ENCODE data around the gene PDCL2. TPM values are rescaled to one million over a fixed set of nuclear protein-coding genes. Genes with fewer than 3 reads are reported as not detected.
"Not testable (repeated sequence)": the region's sequence is repeated elsewhere in the genome, so short reads cannot be mapped to it uniquely, and the experiment has no call there.

PDCL2 gene
- total RNA-seq, 1 donor from 2014 or later, result not detected

DNA sequence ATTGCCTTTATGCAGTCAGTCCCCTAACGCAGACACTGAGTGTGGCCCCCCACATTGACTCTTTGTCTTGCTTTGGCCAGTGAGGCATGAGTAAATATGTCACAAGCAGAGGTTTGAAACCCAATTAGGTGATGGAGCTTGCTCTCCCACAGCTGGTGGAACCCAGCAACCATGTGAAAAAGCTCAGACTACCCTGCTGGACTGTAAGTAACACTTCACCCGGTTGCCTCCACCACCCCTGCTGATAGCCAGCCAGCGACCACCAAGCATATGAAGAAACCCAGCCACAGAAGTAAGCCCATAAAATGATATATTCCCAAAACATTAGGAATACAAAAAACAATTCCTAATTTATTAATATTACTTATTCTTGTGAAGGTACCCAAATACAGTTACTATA lies 21.6 kb upstream of the PDCL2 start:
- H3K27me3 Mint-ChIP-seq (ENCODE audit: low read depth), result no peaks in the 10 kb centered on the region
- intact Hi-C loops (cut with micrococcal nuclease), result no loop called here
- H3K4me1 Mint-ChIP-seq (ENCODE audit: low read depth), result peaks cover 6% of the 10 kb centered on the region
- no peaks in the 10 kb centered on the region for H3K36me3 Mint-ChIP-seq (ENCODE audit: low read depth)
- no peak overlapping the region for H3K27ac Mint-ChIP-seq
- no peak for DNase-seq (ENCODE audit: low spot score)
- no peaks in the 10 kb centered on the region for H3K9me3 Mint-ChIP-seq
- H3K4me3 Mint-ChIP-seq (ENCODE audit: low read depth), result no peak overlapping the region

DNA sequence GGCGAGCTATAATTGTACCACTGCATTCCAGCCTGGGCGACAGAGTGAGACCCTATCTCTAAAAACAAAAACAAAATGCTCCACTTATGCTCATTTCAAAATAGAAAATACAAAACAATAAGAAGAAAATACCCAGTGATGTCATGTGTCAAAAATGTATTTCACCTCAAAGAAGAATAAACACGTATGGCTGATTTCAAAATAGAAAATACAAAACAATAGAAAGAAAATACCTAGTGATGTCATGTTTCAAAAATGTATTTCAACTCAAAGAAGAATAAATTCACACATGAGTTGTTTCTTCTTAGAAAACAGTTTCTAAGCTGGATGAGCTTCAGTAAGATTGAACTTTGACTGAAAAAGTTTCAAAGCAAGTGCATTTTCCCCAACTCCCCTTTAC lies 20.3 kb upstream of the PDCL2 start:
- Mint-ChIP-seq H3K4me3 (ENCODE audit: low read depth) (no peak overlapping the region), H3K27ac (no peak overlapping the region), H3K36me3 (ENCODE audit: low read depth) (no peaks in the 10 kb centered on the region), H3K9me3 (no peaks in the 10 kb centered on the region), H3K4me1 (ENCODE audit: low read depth) (peaks cover 4% of the 10 kb centered on the region), H3K27me3 (ENCODE audit: low read depth) (no peaks in the 10 kb centered on the region)
- intact Hi-C loops (cut with micrococcal nuclease), result no loop called here
- no peak for DNase-seq (ENCODE audit: low spot score)

DNA sequence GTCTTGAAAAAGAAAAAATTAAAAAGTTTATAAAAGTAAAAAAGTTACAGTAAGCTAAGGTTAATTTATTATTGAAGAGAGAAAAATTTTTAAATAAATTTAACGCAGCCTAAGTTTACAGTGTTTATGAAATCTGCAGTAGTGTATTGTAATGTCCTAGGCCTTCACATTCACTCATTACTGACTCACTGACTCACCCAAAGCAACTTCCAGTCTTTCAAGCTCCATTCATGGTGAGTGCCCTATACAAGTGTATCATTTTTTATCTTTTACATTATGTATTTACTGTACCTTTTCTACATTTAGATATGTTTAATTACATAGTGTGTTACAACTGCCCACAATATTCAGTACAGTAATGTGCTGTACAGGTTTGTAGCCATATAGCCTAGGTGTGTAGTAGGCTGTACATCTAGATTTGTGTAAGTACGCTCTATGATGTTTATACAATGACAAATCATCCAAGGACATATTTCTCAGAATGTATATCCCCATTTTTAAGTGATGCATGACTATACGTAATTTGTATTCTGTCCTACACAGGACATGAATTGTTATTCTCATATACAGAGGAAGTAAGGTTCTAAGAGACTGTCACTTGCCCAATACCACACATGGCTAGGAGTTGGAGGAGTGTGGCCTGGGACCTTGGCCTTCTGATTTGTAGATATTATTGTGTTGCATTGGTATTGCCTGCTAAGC lies 19.5 kb upstream of the PDCL2 start:
- no peak for DNase-seq (ENCODE audit: low spot score)
- Mint-ChIP-seq H3K4me1 (ENCODE audit: low read depth) (no peaks in the 10 kb centered on the region), H3K27ac (no peak overlapping the region), H3K4me3 (ENCODE audit: low read depth) (no peak overlapping the region), H3K27me3 (ENCODE audit: low read depth) (no peaks in the 10 kb centered on the region), H3K36me3 (ENCODE audit: low read depth) (no peaks in the 10 kb centered on the region), H3K9me3 (no peaks in the 10 kb centered on the region)
- intact Hi-C loops (cut with micrococcal nuclease), result no loop called here

DNA sequence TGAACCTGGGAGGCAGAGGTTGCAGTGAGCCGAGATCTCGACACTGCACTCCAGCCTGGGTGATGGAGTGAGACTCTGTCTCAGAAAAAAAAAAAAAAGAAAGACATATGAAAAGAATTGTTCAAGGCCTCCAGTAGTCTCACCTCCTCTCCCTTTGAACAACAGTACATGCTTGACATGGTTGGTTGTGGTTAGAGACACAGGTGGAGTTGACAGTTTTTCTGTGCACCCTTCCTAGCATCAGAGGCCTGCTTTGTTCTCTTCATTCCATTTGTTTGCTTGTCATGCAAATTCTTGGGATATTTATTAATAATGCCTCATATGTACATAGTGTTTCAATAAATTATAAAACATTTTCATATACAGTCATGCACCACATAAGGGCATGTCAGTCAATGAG lies 18.3 kb upstream of the PDCL2 start:
- intact Hi-C loops (cut with micrococcal nuclease), result no loop called here
- H3K27ac Mint-ChIP-seq, result no peak overlapping the region

DNA sequence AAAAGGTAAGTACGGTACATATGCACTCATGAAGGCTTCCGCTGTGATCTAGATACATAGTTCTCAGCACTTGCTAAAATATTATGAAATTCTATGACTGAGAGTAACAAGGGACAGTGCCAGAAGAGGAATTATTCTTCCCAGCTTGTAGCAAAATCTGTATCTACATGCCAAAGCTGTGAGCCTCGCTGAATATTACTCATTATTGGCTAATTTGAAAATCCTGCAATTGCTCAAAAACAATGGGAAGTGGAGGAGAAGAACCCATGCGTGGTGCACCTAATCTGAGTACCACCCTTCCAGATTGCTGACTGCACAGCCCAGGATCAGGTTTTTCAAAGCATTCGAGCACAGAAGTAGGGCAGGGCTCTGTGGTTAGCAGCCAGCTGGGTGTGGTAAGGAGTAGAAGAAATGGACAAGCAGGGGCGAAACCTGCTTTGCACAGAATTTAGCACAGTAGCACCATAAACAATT lies 17.4 kb upstream of the PDCL2 start:
- Mint-ChIP-seq H3K9me3 (no peaks in the 10 kb centered on the region), H3K27ac (no peak overlapping the region), H3K36me3 (ENCODE audit: low read depth) (no peaks in the 10 kb centered on the region), H3K4me3 (ENCODE audit: low read depth) (no peak overlapping the region), H3K4me1 (ENCODE audit: low read depth) (no peaks in the 10 kb centered on the region), H3K27me3 (ENCODE audit: low read depth) (no peaks in the 10 kb centered on the region)
- no peak for DNase-seq (ENCODE audit: low spot score)
- intact Hi-C loops (cut with micrococcal nuclease), result no loop called here

More for the DNA sequence above, 18.3 kb upstream of the PDCL2 start:
- no peaks in the 10 kb centered on the region for H3K27me3 Mint-ChIP-seq (ENCODE audit: low read depth)
- H3K9me3 Mint-ChIP-seq, result no peaks in the 10 kb centered on the region
- no peak overlapping the region for H3K4me3 Mint-ChIP-seq (ENCODE audit: low read depth)
- DNase-seq (ENCODE audit: low spot score), result no peak
- H3K4me1 Mint-ChIP-seq (ENCODE audit: low read depth), result no peaks in the 10 kb centered on the region
- no peaks in the 10 kb centered on the region for H3K36me3 Mint-ChIP-seq (ENCODE audit: low read depth)

DNA sequence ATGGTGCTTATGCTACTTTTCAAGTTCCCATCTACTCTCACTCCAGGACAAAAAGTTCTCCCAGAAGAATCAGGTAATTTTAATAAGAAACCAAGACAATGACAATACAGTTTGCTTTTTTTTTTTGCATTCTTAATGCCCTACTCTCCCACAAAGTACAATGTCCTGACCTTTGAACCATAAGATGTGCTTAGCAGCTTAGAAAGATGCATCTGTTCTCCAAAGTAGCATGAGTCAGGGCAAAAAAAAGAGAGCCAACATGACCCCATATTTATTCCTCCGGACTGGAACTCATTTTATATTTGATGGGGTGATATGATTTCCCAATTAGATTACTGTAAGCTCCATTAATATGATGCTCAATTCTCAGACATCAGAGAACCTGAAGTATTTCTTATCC lies 16.5 kb upstream of the PDCL2 start:
- no peaks in the 10 kb centered on the region for H3K9me3 Mint-ChIP-seq
- H3K36me3 Mint-ChIP-seq (ENCODE audit: low read depth), result no peaks in the 10 kb centered on the region
- H3K27me3 Mint-ChIP-seq (ENCODE audit: low read depth), result no peaks in the 10 kb centered on the region
- no peak for DNase-seq (ENCODE audit: low spot score)
- no peaks in the 10 kb centered on the region for H3K4me1 Mint-ChIP-seq (ENCODE audit: low read depth)
- intact Hi-C loops (cut with micrococcal nuclease), result no loop called here
- no peak overlapping the region for H3K4me3 Mint-ChIP-seq (ENCODE audit: low read depth)
- no peak overlapping the region for H3K27ac Mint-ChIP-seq

DNA sequence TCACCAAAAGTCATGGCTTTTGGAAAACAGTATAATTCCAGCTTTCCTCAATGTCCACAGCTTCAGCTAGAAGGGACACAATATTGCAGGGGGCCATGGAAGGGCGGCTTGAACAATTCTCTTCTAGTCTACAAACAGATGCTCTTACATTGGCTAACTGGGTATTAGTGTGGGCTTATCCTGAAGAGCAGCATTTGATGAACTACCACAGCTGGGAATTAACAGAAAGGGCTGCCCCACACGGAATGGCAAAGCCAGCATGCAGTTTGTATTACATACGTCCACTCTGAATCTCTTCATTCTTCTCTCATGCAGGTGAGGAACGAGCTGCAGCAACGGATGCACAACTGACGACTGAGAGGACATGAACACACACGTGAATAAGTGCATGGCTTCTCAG lies 13.0 kb upstream of the PDCL2 start:
- no peaks in the 10 kb centered on the region for H3K9me3 Mint-ChIP-seq
- H3K4me1 Mint-ChIP-seq (ENCODE audit: low read depth), result no peaks in the 10 kb centered on the region
- no peak for DNase-seq (ENCODE audit: low spot score)
- H3K27ac Mint-ChIP-seq, result no peak overlapping the region
- H3K27me3 Mint-ChIP-seq (ENCODE audit: low read depth), result peaks cover 2% of the 10 kb centered on the region
- no peak overlapping the region for H3K4me3 Mint-ChIP-seq (ENCODE audit: low read depth)
- intact Hi-C loops (cut with micrococcal nuclease), result no loop called here
- no peaks in the 10 kb centered on the region for H3K36me3 Mint-ChIP-seq (ENCODE audit: low read depth)

DNA sequence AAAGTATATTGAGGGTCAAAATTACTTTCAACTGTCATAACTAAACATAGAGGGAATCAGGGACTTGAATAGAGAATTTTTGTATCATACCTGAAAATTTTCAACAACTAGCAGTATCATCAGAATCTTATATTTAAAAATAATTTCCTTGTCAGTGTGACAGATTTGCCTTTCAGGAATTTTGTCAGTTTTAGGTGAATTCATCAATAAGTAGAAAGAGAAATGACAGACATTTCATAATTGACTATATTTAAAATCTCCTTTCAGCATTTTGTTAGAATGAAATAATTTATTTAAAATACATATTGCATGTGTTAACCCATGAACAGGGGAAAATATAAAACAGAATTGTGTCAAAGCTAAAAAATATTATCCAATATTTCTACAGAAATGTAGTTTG lies 8.6 kb upstream of the PDCL2 start:
- no peaks in the 10 kb centered on the region for H3K36me3 Mint-ChIP-seq (ENCODE audit: low read depth)
- intact Hi-C loops (cut with micrococcal nuclease), result no loop called here
- H3K4me3 Mint-ChIP-seq (ENCODE audit: low read depth), result no peak overlapping the region
- DNase-seq (ENCODE audit: low spot score), result no peak
- H3K9me3 Mint-ChIP-seq, result no peaks in the 10 kb centered on the region
- H3K4me1 Mint-ChIP-seq (ENCODE audit: low read depth), result no peaks in the 10 kb centered on the region
- H3K27me3 Mint-ChIP-seq (ENCODE audit: low read depth), result peaks cover 4% of the 10 kb centered on the region
- no peak overlapping the region for H3K27ac Mint-ChIP-seq

DNA sequence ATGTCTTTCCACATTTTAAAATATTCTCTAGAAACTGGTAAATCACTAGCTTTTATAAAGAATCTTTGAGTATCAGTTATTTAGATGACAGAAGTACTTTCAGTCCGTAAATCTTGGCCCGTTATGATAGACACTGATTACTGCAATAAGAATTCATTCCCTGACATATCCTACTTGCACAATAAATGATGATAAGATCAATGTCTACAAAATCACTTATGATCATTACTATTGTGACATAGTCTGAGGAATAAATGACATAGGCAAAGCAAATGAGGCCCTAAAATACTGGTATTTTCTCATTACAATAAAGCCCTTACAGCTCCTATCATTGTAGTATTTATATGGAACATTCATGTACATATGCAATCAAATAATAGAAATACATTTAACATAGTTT lies 6.6 kb upstream of the PDCL2 start:
- no peaks in the 10 kb centered on the region for H3K4me1 Mint-ChIP-seq (ENCODE audit: low read depth)
- no peak overlapping the region for H3K4me3 Mint-ChIP-seq (ENCODE audit: low read depth)
- H3K36me3 Mint-ChIP-seq (ENCODE audit: low read depth), result no peaks in the 10 kb centered on the region
- no peaks in the 10 kb centered on the region for H3K9me3 Mint-ChIP-seq
- no peak overlapping the region for H3K27ac Mint-ChIP-seq
- peaks cover 8% of the 10 kb centered on the region for H3K27me3 Mint-ChIP-seq (ENCODE audit: low read depth)
- intact Hi-C loops (cut with micrococcal nuclease), result no loop called here
- DNase-seq (ENCODE audit: low spot score), result no peak

DNA sequence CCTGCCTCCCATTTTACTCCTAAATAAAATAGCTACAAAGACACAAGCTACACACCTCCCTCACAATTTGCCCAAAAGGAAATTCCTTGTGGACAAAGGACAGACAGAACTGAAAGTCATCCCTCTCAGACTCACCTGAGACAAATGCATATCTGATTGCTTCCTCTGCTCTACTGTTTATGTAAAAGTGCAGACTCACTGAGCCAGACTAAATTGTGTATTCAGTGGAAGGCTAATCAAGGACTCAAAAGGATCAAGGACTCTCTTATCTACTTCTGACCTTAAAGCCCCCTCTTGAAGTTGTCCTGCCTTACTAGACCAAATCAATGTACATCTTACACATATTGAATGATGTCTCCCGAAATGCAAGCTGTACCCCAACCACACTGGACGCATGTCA lies 3.9 kb downstream of the PDCL2 start:
- Mint-ChIP-seq H3K9me3 (peaks cover 6% of the 10 kb centered on the region), H3K4me3 (ENCODE audit: low read depth) (no peak overlapping the region), H3K27me3 (ENCODE audit: low read depth) (no peaks in the 10 kb centered on the region), H3K27ac (no peak overlapping the region), H3K4me1 (ENCODE audit: low read depth) (no peaks in the 10 kb centered on the region), H3K36me3 (ENCODE audit: low read depth) (no peaks in the 10 kb centered on the region)
- intact Hi-C loops (cut with micrococcal nuclease), result no loop called here
- DNase-seq (ENCODE audit: low spot score), result no peak

DNA sequence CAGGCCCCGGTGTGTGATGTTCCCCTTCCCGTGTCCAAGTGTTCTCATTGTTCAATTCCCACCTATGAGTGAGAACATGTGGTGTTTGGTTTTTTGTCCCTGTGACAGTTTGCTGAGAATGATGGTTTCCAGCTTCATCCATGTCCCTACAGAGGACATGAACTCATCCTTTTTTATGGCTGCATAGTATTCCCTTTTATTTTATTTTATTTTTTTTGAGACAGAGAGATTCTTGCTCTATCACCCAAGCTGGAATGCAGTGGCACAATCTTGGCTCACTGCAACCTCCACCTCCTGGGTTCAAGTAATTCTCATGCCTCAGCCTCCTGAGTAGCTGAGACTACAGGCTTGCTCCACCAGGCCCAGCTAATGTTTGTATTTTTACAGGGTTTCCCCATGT lies 9.3 kb downstream of the PDCL2 start:
- H3K36me3 Mint-ChIP-seq (ENCODE audit: low read depth); H3K27me3 Mint-ChIP-seq (ENCODE audit: low read depth); DNase-seq (ENCODE audit: low spot score); H3K27ac Mint-ChIP-seq; intact Hi-C loops (cut with micrococcal nuclease); H3K4me3 Mint-ChIP-seq (ENCODE audit: low read depth); H3K4me1 Mint-ChIP-seq (ENCODE audit: low read depth): not testable (repeated sequence)
- H3K9me3 Mint-ChIP-seq, result peaks cover 15% of the 10 kb centered on the region

DNA sequence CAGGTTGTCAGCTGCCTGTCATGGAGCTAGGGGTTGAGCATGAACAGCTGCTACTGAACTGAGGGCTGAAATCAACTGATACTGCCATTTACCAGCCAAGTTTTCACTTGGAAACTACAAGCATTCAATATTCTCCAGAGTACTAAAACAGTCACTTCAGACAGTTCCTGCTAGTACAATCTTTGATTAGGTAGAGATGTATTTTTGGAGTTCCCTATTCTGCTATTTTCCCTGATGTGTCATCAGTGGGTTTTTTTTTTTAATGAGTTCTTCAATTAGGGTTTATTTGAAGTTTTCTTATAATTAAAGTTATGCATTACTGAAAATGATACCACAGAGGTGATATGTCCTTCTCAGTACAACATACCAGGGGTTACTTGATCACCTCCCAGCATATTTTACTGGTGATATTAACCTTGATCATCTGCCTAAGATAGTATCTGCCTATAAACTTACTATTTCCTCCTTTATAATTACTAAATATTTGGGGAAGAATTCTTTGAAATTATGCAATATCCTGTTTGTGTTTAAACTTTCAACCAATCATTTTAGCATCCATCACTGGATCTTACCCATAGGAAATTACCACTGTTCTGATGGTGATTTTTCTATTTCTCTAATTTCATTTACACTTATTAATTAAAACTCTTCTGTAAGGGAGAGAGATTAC lies 13.6 kb downstream of the PDCL2 start:
- Mint-ChIP-seq H3K4me3 (ENCODE audit: low read depth) (no peak overlapping the region), H3K27me3 (ENCODE audit: low read depth) (no peaks in the 10 kb centered on the region), H3K27ac (no peak overlapping the region), H3K36me3 (ENCODE audit: low read depth) (no peaks in the 10 kb centered on the region), H3K4me1 (ENCODE audit: low read depth) (no peaks in the 10 kb centered on the region), H3K9me3 (peaks cover 43% of the 10 kb centered on the region)
- no peak for DNase-seq (ENCODE audit: low spot score)
- intact Hi-C loops (cut with micrococcal nuclease), result no loop called here

DNA sequence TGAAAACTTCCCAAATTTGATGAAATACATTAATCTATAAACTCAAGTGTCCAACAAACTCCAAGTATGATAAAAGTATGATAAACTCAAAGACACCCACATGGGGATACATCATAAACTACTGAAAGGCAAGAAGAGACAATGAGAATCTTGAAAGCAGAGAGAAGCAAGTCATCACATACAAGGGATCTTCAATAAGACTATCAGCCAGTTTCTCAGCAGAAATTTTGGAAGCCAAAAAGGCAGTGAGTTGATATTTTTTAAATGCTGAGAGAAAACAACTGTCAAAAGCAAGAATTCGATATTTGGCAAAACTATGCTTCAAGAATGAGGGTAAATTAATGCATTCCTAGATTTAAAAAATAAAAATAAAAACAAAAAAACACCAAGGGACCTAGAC lies 16.5 kb downstream of the PDCL2 start:
- intact Hi-C loops (cut with micrococcal nuclease), result no loop called here
- Mint-ChIP-seq H3K27ac (no peak overlapping the region), H3K27me3 (ENCODE audit: low read depth) (peaks cover 2% of the 10 kb centered on the region), H3K4me1 (ENCODE audit: low read depth) (no peaks in the 10 kb centered on the region), H3K36me3 (ENCODE audit: low read depth) (no peaks in the 10 kb centered on the region), H3K4me3 (ENCODE audit: low read depth) (no peak overlapping the region), H3K9me3 (peaks cover 34% of the 10 kb centered on the region)
- no peak for DNase-seq (ENCODE audit: low spot score)

Measured in activated T-helper 2 cell treated with anti-CD3 and anti-CD28 coated beads, Interferon-gamma antibody, Interleukin-2, Interleukin-4, amounts not matched to agents 10 μg/mL and 5 μg/mL and 100 μg/mL, durations not matched to agents 14 hours and 24 hours and 36 hours (primary cell).